Motor neuron (in vitro differentiated cells): ENCODE results near the gene CYBRD1. TPM values are rescaled to one million over a fixed set of nuclear protein-coding genes. Genes with fewer than 3 reads are reported as not detected.
"Not testable (repeated sequence)": the region's sequence is repeated elsewhere in the genome, so short reads cannot be mapped to it uniquely, and the experiment has no call there.

ENCODE experiments used
- ATAC-seq, 8 experiments: fragments of 200-7000 bp; cut with Tn5 transposase; replicated peaks in 6 of 8; 2 replicates each; pipeline ENCODE4 v1.8.0; 2021; ENCODE audit warnings: mild to moderate bottlenecking in 8 of 8, moderate library complexity in 8 of 8
- H3K27ac ChIP-seq, 2 donors: fragments of 250-450 bp; sonication (Bioruptor Pico); 2 replicates each; pipeline ENCODE4 v1.9.0; 2021; ENCODE audit warnings: antibody characterized with exemption in 2 of 2, mild to moderate bottlenecking in 2 of 2, moderate library complexity in 1 of 2
- H3K4me1 ChIP-seq, 2 donors: fragments of 250-450 bp; sonication (Bioruptor Pico); replicated peaks in 1 of 2; 2 replicates each; pipeline ENCODE4 v1.6.1; 2021; ENCODE audit warnings: antibody characterized with exemption in 2 of 2, mild to moderate bottlenecking in 2 of 2, moderate library complexity in 1 of 2
- H3K4me3 ChIP-seq, 5 donors: fragments of 250-450 bp; sonication (Bioruptor Pico); 2 replicates each; pipeline ENCODE4 v1.9.0; 2021; ENCODE audit warnings: antibody characterized with exemption in 5 of 5, mild to moderate bottlenecking in 5 of 5, moderate library complexity in 4 of 5
- WGBS, 10 experiments: fragments of 450-650 bp; shearing (Covaris generic); methylation state at CpG; one replicate each; pipeline ENCODE4 v1.0.0; 2022; 5-methylcytosine and 5-hydroxymethylcytosine counted together
- in situ Hi-C, 9 experiments: fragments of 400-800 bp; cut with MboI; loops; one replicate each; pipeline ENCODE4 v1.15.0; 2021; ENCODE audit warnings: low sequenced_read_pairs in 9 of 9, low pct_unique_long_range_greater_than_20kb in 2 of 9; ENCODE audit not compliant: unreplicated experiment in 9 of 9
- total RNA-seq, 8 experiments: library from RNA; unstranded; fragments of 300-600 nt; gene quantifications; 2 replicates each; pipeline versions ENCODE4 v1.2.3 to v1.2.4, GENCODE V29; 2022

Gene CYBRD1
- total RNA-seq, 8 experiments from 2014 or later: 0.96 to 121 (median 12.5) TPM

- in situ Hi-C loops: no loop called here
- 67 to 100% (median 87%) methylated on average over 1 to 5 of the region's 6 CpGs for WGBS, 10 experiments
- Histone ChIP-seq H3K27ac (no peak overlapping the region), H3K4me3 (no peak overlapping the region), H3K4me1 (no peaks in the 10 kb centered on the region)
- no peak for ATAC-seq
These were observed 29.6 kb upstream of the CYBRD1 start for GRCh38 chr2:171492664-171493063.

DNA sequence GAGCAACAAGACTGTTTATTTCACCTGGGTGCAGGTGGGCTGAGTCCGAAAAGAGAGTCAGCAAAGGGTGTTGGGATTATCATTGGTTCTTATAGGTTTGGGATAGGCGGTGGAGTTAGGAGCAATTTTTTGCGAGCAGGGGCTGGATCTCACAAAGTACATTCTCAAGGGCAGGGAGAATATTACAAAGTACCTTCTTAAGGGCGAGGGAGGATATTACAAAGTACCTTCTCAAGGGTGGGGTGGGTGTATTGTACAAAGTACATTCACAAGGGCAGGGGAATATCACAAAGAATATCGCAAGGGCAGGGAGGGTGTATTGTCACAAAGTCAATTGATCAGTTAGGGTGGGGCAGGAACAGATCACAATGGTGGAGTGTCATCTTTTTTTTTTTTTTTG lies 24.6 kb upstream of the CYBRD1 start:
- H3K27ac ChIP-seq, ATAC-seq, H3K4me3 ChIP-seq, H3K4me1 ChIP-seq, in situ Hi-C loops: not testable (repeated sequence)
- WGBS, 10 experiments: 80 to 100% (median 96%) methylated on average over 1 to 5 of the region's 5 CpGs; no CpG with 5 or more reads in 3 of the 10 experiments

DNA sequence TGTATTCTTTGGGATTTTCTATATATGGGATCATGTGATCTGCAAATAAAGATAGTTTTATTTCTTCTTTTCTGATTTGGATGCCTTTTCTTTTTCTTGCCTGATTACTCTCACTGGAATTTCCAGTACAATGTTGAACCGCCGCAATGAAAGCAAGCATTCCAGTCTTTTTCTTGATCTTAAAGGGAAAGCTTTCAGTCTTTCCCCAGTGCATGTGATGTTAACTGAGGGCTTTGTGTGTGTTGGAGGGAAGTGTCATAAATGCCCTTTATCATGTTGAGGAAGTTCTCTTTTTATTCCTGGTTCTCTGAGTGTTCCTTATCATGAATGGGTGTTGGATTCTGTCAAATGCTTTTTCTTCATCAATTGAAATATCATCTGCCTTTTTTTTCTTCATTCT lies 16.9 kb upstream of the CYBRD1 start:
- no peaks in the 10 kb centered on the region for H3K4me1 ChIP-seq
- ATAC-seq: no peak
- no peak overlapping the region for H3K27ac ChIP-seq
- 0 to 25% (median 0%) methylated on average over 1 to 2 of the region's 2 CpGs; no CpG with 5 or more reads in 2 of the 10 experiments for WGBS, 10 experiments
- in situ Hi-C loops: no loop called here
- H3K4me3 ChIP-seq: no peak overlapping the region

GRCh38 chr2:171509945-171510731 lies 12.1 kb upstream of the CYBRD1 start:
- 21 to 100% (median 60%) methylated on average over 2 to 8 of the region's 9 CpGs for WGBS, 10 experiments
- no peak overlapping the region for H3K27ac ChIP-seq
- no peaks in the 10 kb centered on the region for H3K4me1 ChIP-seq
- H3K4me3 ChIP-seq: no peak overlapping the region
- in situ Hi-C loops: no loop called here
- ATAC-seq: no peak

- Histone ChIP-seq H3K4me1 (no peaks in the 10 kb centered on the region), H3K27ac (no peak overlapping the region), H3K4me3 (no peak overlapping the region)
- 60 to 100% (median 91%) methylated on average over 1 to 2 of the region's 2 CpGs; no CpG with 5 or more reads in 2 of the 10 experiments for WGBS, 10 experiments
- in situ Hi-C loops: no loop called here
- no peak for ATAC-seq
These were observed 10.3 kb upstream of the CYBRD1 start for GRCh38 chr2:171512014-171512413.

DNA sequence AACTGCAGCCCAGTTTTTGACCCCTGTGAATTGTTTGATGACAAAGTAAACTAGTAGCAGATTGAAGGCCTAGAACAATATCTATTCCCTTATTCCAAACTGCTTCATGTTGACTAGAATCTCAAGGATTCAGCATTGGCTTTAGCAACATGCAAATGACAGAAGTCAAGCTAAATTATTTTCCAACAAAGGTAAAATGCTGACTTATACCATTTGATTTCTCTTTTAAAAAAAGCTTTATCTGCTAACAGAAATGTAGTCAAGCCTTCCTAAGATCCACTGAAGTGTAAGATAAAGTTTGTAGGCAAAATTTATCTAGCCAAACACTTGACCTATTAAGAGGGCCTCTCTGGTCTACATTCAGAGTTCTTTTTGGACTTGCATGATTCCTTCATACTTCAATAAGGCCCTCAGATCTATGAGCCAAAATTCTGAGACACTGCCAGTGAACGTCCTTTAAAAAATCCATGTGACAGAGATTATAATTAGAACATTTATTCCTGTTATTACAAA lies 9.5 kb upstream of the CYBRD1 start:
- no peak for ATAC-seq
- WGBS, 10 experiments: 33 to 100% (median 43%) methylated on average over 1 of the region's 1 CpG; no CpG with 5 or more reads in 5 of the 10 experiments
- Histone ChIP-seq H3K4me1 (no peaks in the 10 kb centered on the region), H3K4me3 (no peak overlapping the region), H3K27ac (no peak overlapping the region)
- in situ Hi-C loops: no loop called here

DNA sequence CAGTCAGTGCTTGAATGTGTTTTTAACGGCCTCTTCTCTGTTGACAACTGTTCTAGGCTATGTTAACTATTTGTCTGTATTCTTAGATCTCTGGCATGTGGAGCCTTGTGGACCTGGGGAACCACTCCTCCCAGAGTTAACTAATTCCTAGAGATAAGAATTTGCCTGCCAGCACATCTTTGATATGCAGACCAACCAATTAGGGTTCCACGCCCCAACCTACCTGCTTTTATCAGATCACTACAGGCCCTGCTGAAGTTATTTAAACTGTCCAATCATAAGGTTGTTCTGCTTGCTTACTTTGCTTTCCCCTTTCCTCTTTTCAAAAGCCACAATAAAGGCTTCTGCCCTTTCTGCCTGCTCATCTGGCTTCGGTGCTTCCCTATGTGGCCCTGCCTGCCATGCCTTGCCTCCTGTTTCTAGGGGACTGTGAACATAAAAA lies 8.5 kb upstream of the CYBRD1 start:
- in situ Hi-C loops: no loop called here
- no peak for ATAC-seq

DNA sequence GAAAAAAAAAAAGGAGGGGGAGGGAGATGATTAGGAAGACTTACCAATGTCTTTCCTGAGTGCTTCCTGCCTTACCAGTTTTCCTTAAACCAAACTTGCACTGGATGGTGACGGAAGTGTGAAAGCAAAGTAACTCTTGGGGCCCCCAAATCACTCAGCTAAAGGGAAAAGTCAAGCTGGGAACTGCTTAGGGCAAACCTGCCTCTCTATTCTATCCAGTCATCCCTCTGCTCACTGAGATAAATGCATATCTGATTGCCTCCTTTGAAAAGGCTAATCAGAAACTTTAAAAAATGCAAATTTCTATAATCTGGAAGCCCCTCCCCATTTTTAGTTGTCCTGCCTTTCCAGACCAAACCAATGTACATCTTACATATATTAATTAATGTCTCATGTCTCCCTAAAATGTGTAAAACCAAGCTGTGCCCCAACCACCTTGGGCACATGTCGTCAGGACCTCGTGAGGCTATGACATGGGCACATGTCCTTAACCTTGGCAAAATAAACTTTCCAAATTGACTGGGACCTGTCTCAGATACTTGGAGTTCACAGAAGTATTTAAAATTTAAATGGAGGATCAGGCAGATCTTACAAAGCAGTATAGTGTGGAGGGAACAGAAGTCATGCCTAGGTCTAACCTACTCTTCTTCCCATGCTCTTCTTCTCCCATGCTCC lies 7.2 kb upstream of the CYBRD1 start:
- Histone ChIP-seq H3K4me1 (no peaks in the 10 kb centered on the region), H3K4me3 (no peak overlapping the region), H3K27ac (no peak overlapping the region)
- ATAC-seq: no peak
- in situ Hi-C loops: no loop called here
- 60 to 100% (median 87%) methylated on average over 1 to 3 of the region's 3 CpGs for WGBS, 10 experiments

More for the DNA sequence above, 8.5 kb upstream of the CYBRD1 start:
- Histone ChIP-seq H3K4me3 (no peak overlapping the region), H3K4me1 (no peaks in the 10 kb centered on the region), H3K27ac (no peak overlapping the region)
- WGBS, 10 experiments: 31 to 100% (median 52%) methylated on average over 1 to 3 of the region's 3 CpGs; no CpG with 5 or more reads in 1 of the 10 experiments

- peak in 3 of 8 experiments; percentile 39 to 98 (median 96) for ATAC-seq
- Histone ChIP-seq H3K4me3 (no peak overlapping the region), H3K4me1 (no peaks in the 10 kb centered on the region), H3K27ac (no peak overlapping the region)
- 11 to 86% (median 30%) methylated on average over 1 to 6 of the region's 6 CpGs; no CpG with 5 or more reads in 2 of the 10 experiments for WGBS, 10 experiments
- in situ Hi-C loops: no loop called here
These were observed 6.5 kb upstream of the CYBRD1 start for GRCh38 chr2:171515672-171516298.

GRCh38 chr2:171516793-171517192 lies 5.5 kb upstream of the CYBRD1 start:
- Histone ChIP-seq H3K4me1 (peaks cover 6% of the 10 kb centered on the region in 2 donors), H3K4me3 (no peak overlapping the region), H3K27ac (no peak overlapping the region)
- WGBS, 10 experiments: 30 to 100% (median 74%) methylated on average over 1 to 4 of the region's 5 CpGs; no CpG with 5 or more reads in 2 of the 10 experiments
- ATAC-seq: peak in 1 of 8 experiments; percentile 14
- in situ Hi-C loops: no loop called here

DNA sequence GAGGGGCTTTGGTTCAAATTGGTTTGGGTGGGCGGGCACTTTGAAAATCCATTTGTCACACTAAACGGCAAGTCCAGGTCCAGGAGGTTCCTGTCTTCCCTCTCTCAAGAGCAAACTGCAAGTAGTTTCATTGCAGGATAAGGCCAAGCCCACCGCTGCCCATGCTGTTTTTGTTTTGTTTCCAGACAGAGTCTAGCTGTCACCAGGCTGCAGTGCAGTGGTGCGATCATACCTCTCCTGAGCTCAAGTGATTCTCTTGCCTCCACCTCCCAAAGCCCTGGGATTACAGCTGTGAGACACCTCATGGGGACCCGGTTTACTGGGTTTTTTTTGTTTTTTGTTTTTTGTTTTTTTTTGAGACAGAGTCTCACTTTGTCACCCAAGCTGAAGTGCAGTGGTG lies 1.8 kb upstream of the CYBRD1 start:
- in situ Hi-C loops: no loop called here

DNA sequence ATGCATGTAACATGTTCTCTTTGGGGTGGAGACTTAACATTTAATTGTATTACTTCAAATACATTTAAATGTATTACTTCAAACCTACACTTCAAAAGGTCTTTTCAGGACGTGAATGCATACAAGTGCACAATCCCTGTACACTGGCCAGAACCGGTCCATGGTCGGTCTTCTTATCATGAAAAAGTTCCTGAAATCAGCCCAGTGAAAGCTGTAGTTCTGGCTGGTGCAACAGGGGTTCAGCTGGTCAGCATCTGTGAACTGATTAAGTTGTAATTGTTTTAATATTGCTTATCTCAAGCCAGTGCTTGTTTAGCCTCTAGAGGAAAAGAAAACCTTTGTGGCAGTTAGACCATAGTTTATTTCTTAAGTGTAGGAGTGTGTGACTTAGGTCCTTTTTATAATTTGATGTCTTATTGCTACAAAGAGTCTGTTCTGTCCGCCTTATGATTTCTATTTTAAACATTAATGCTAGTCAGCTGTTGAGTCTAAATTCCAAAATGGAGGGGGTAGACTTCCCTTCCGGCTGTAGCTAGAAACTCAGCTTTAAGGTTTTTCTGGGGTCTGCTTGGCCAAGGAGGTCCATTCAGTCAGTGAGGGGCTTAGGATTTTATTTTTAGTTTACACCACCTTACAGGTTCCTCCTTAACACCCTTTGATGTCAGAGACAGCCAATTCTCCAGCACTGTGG lies 768 bp upstream of the CYBRD1 start:
- no peak for ATAC-seq
- in situ Hi-C loops: no loop called here
- Histone ChIP-seq H3K4me3 (peak overlapping the region in 2 of 5 donors; percentile 45 to 49), H3K4me1 (peaks cover 6 to 11% of the 10 kb centered on the region in 2 donors), H3K27ac (no peak overlapping the region)
- 27 to 100% (median 84%) methylated on average over 2 to 5 of the region's 5 CpGs for WGBS, 10 experiments

More for the DNA sequence above, 1.8 kb upstream of the CYBRD1 start:
- no peak for ATAC-seq
- Histone ChIP-seq H3K27ac (no peak overlapping the region), H3K4me1 (peaks cover 6 to 11% of the 10 kb centered on the region in 2 donors), H3K4me3 (no peak overlapping the region)
- 52 to 100% (median 78%) methylated on average over 1 to 3 of the region's 5 CpGs; no CpG with 5 or more reads in 1 of the 10 experiments for WGBS, 10 experiments
